ENCODE results near the gene HM13.
A peak's percentile ranks its signal among the peaks of the same experiment; 100 is the strongest.
"Not testable (repeated sequence)": the region's sequence is repeated elsewhere in the genome, so short reads cannot be mapped to it uniquely, and the experiment has no call there.

The HM13 gene

GRCh38 chr20:31593221-31594001 is 79.2 kb downstream of the HM13 start:
- no peak for DNase-seq

DNA sequence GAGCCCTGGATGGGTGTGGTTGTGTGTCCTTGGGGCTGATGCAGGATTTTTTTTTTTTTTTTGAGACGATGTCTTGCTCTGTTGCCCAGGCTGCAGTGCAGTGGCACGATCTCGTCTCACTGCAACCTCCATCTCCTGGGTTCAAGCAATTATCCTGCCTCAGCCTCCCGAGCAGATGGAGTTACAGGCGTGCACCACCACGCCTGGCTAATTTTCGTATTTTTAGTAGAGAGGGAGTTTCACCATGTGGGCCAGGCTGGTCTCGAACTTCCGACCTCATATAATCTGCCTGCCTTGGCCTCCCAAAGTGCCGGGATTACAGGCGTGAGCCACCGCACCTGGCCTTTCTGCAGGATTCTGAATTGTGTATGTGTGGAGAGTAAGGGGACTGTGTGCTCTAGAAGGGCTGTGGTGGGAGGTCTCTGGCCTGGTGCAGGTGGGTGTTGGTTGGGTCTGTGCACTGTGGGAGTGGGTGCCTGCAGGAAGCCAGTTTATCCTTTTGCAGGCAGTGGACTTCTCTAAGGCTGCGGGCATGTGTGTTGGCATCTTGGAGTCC is 79.8 kb downstream of the HM13 start:
- no peak for DNase-seq

GRCh38 chr20:31594558-31595379 is 80.5 kb downstream of the HM13 start:
- no peak for DNase-seq

- no peak for DNase-seq
Observed at GRCh38 chr20:31595380-31595653, 81.1 kb downstream of the HM13 start.

- DNase-seq, result no peak
Observed at GRCh38 chr20:31595654-31596411, 81.6 kb downstream of the HM13 start.

- not testable (repeated sequence) for DNase-seq
Observed at GRCh38 chr20:31596412-31596715, 82.1 kb downstream of the HM13 start.

GRCh38 chr20:31596831-31597480 is 82.7 kb downstream of the HM13 start:
- no peak for DNase-seq

- DNase-seq, result no peak
Observed at GRCh38 chr20:31597481-31597855, 83.2 kb downstream of the HM13 start.

DNA sequence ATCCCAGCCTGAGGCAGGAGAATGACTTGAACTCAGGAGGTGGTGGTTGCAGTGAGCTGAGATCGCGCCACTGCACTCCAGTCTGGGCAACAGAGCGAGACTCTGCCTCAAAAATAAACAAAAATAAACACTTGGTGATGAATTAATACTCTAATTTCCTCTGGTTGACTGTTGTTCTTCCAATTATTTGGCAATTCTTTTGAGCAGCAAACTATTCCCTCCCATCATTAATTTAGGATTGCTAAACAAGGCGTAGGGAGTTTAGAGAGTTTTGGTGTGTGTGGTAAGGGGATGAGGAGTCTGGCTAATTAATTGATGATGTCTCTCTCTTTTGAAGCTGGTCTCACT is 88.2 kb downstream of the HM13 start:
- DNase-seq, result no peak

DNA sequence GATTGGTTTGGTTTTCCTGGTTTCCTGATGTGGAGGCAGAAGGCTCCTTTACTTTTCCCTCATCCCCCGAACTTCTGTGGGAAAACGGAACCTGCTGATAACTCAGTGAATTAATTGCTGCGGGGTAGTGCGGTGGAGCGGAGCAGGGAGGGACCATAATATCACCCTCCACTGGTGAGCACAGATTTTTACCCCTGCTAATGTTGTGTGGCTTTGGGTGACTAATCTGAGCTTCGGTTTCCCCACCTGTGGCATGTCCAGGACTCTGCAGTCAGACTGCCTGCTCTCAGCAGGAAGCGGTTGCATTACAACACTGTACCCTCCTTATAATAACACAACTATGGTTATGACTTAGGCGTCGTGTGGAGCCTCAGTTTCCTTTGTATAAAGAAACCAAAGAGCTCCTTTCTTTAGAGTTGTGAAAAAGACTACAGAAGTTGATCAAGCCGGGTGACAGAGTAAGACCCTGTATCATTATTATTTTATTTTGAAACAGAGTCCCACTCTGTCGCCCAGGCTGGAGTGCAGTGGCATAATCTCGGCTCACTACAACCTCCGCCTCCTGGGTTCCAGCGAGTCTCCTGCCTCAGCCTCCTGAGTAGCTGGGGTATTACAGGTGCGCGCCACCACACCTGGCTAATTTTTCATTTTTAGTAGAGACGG is 88.7 kb downstream of the HM13 start:
- no peak for DNase-seq

GRCh38 chr20:31603822-31604566 is 89.8 kb downstream of the HM13 start:
- DNase-seq, result peak; percentile 89 to 94 (median 91)

DNA sequence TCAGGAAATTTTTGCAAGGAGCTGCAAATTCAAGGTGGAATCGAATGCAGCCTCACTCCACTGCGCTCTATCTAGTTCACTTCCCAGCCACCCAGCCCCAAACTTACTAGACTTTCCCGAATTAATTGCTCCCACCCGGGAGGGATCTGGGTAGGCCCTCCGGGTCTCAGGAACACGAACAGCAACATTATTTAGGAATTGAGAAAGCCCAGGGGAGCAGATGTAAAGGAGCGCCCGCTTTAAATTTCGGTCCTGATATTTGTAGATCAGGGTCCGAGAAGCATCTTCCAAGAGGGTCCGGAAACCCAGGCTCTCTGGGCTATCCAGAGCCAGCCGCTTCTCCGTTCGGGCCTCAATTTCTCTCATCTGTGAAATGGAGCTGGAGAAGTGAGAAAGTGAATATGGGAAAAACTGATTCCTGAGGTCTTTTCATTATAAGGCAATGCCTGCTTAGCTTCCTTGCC is 90.4 kb downstream of the HM13 start:
- no peak for DNase-seq

DNA sequence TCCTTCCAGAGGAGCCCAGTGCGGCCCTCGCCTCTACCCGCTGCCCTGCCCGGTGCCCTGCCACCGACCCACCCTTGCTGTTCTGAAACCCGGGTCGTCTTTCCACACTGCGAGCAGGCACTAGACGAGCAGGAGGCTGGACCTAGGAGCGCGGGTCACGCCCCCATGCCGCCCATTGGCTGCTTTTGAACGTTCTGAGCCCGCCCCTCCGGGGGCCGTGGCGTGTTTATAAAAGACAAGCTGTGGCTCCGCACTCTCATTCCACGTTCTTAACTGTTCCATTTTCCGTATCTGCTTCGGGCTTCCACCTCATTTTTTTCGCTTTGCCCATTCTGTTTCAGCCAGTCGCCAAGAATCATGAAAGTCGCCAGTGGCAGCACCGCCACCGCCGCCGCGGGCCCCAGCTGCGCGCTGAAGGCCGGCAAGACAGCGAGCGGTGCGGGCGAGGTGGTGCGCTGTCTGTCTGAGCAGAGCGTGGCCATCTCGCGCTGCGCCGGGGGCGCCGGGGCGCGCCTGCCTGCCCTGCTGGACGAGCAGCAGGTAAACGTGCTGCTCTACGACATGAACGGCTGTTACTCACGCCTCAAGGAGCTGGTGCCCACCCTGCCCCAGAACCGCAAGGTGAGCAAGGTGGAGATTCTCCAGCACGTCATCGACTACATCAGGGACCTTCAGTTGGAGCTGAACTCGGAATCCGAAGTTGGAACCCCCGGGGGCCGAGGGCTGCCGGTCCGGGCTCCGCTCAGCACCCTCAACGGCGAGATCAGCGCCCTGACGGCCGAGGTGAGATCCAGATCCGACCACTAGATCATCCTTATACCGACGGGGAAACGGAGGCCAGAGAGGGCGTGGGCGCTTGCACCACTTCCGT is 91.0 kb downstream of the HM13 start, which contains the start of gene ID1:
TSS of gene ID1 (plus strand) at position 259 of the 871 bp plus-strand sequence. CDS start at position 358, 99 bp downstream.
- DNase-seq, result peak; percentile 95 to 96 (median 96)

GRCh38 chr20:31605902-31606803 is 91.9 kb downstream of the HM13 start:
- DNase-seq, result peak in 3 of 4 experiments; percentile 14 to 33 (median 33)

GRCh38 chr20:31606804-31607639 is 92.8 kb downstream of the HM13 start:
- no peak for DNase-seq

GRCh38 chr20:31607640-31608250 is 93.5 kb downstream of the HM13 start:
- DNase-seq, result no peak

GRCh38 chr20:31608251-31608945 is 94.2 kb downstream of the HM13 start:
- peak in 3 of 4 experiments; percentile 34 to 71 (median 56) for DNase-seq
